Measurements from ENCODE around the gene KIF3A.
A peak's percentile ranks its signal among the peaks of the same experiment; 100 is the strongest.

The KIF3A gene

GRCh38 chr5:132779961-132780360 is 42.6 kb upstream of the KIF3A start:
- no peak overlapping the region for H3K4me3 ChIP-seq (ENCODE audit: low read length)
- TF ChIP-seq CTCF (conservative IDR thresholded peaks at IDR 0.05; ENCODE audit: low read length) = no peak
- no peak for DNase-seq (ENCODE audit: low read depth)

GRCh38 chr5:132778856-132779255 is 41.5 kb upstream of the KIF3A start:
- TF ChIP-seq CTCF (conservative IDR thresholded peaks at IDR 0.05; ENCODE audit: low read length) = no peak
- DNase-seq (ENCODE audit: low read depth) = no peak
- H3K4me3 ChIP-seq (ENCODE audit: low read length) = no peak overlapping the region

- peak overlapping the region; percentile 81 for H3K4me3 ChIP-seq (ENCODE audit: low read length)
- no peak for TF ChIP-seq CTCF (conservative IDR thresholded peaks at IDR 0.05; ENCODE audit: low read length)
- no peak for DNase-seq (ENCODE audit: low read depth)
Measured at GRCh38 chr5:132778129-132778528, 40.8 kb upstream of the KIF3A start.

- DNase-seq (ENCODE audit: low read depth) = peak; percentile 57
- no peak for TF ChIP-seq CTCF (conservative IDR thresholded peaks at IDR 0.05; ENCODE audit: low read length)
- H3K4me3 ChIP-seq (ENCODE audit: low read length) = peak within 1 kb of the TSS; percentile 81
Measured at GRCh38 chr5:132777209-132778069, 40.1 kb upstream of the KIF3A start, which contains the start of gene SEPTIN8. Gene SEPTIN8 (minus strand): TSS chr5:132777239. CDS start chr5:132777137, 102 bp downstream.

- peak overlapping the region; percentile 81 for H3K4me3 ChIP-seq (ENCODE audit: low read length)
- no peak for DNase-seq (ENCODE audit: low read depth)
- no peak for TF ChIP-seq CTCF (conservative IDR thresholded peaks at IDR 0.05; ENCODE audit: low read length)
Measured at GRCh38 chr5:132776938-132777208, 39.5 kb upstream of the KIF3A start.

- TF ChIP-seq CTCF (conservative IDR thresholded peaks at IDR 0.05; ENCODE audit: low read length) = no peak
- DNase-seq (ENCODE audit: low read depth) = no peak
- H3K4me3 ChIP-seq (ENCODE audit: low read length) = peak overlapping the region; percentile 81
Measured at GRCh38 chr5:132776131-132776937, 39.0 kb upstream of the KIF3A start.

Data from AG10803 (cell line).